Gastroesophageal sphincter (tissue), 4 donors: ENCODE results near the gene WNT7A. TPM values are rescaled to one million over a fixed set of nuclear protein-coding genes. Genes with fewer than 3 reads are reported as not detected.

Experiments used
- ATAC-seq: fragments of 150-250 bp; one replicate; pipeline ENCODE4 v1.9.1; 2016; ENCODE audit warnings: mild to moderate bottlenecking, moderate library complexity
- H3K27ac ChIP-seq, 4 donors: fragments of 200-600 bp; sonication (generic) in 3 of 4; 1 replicate in 3 of 4; 2 replicates in 1 of 4; pipeline ENCODE4 v1.5.1; 2016 to 2019
- H3K27me3 ChIP-seq: fragments of 200-600 bp; sonication (generic); one replicate; pipeline ENCODE4 v1.5.1; 2019
- H3K36me3 ChIP-seq, 2 donors: fragments of 200-600 bp; sonication (generic); one replicate each; pipeline ENCODE4 v1.5.1; 2019; ENCODE audit warnings: control low read depth in 1 of 2
- H3K4me1 ChIP-seq, 3 donors: fragments of 200-600 bp; sonication (generic); 1 replicate in 2 of 3; 2 replicates in 1 of 3; pipeline ENCODE4 v1.5.1; 2016 to 2019; ENCODE audit warnings: control low read depth in 2 of 3
- H3K4me3 ChIP-seq, 2 donors: fragments of 200-600 bp; sonication (generic); one replicate each; pipeline ENCODE4 v1.5.1; 2019; ENCODE audit warnings: mild to moderate bottlenecking in 1 of 2, moderate library complexity in 1 of 2
- H3K9me3 ChIP-seq, 3 donors: fragments of 200-600 bp; sonication (generic); one replicate each; pipeline ENCODE4 v1.5.1; 2017 to 2019; ENCODE audit warnings: control low read depth in 2 of 3
- EP300 ChIP-seq: sonication (generic); formaldehyde crosslinking; IDR thresholded peaks from one replicate; pipeline ENCODE4 v1.6.1; 2017; ENCODE audit warnings: antibody characterized with exemption, mild to moderate bottlenecking
- POLR2A ChIP-seq, 2 donors: fragments of 450-650 bp; IDR thresholded peaks; one replicate each; pipeline ENCODE4 v1.6.1; 2017; ENCODE audit warnings: antibody characterized with exemption in 2 of 2, mild to moderate bottlenecking in 2 of 2, moderate library complexity in 1 of 2
- POLR2AphosphoS5 ChIP-seq: sonication (generic); formaldehyde crosslinking; IDR thresholded peaks from one replicate; pipeline ENCODE4 v1.6.1; 2017; ENCODE audit warnings: antibody characterized with exemption
- whole genome bisulfite sequencing, 2 donors: methylation state at CpG; one replicate each; pipeline ENCODE4 v1.1.5; 2018; ENCODE audit warnings: low coverage in 1 of 2; 5-methylcytosine and 5-hydroxymethylcytosine counted together
- total RNA-seq, 4 donors: library from RNA; depleted of rRNA; stranded (reverse); fragments of >200 nt; gene quantifications; one replicate each; pipeline ENCODE4 v1.1.0, GENCODE V29; 2016
- TF ChIP-seq, protein P1 (sequence below), 4 experiments: fragments of 200-600 bp in 2 of 4; fragments of 450-650 bp in 2 of 4; sonication (generic) in 1 of 4; IDR thresholded peaks; one replicate each; pipeline ENCODE4 v1.5.1; 2017 to 2019; ENCODE audit warnings: antibody characterized with exemption in 4 of 4, mild to moderate bottlenecking in 2 of 4, moderate library complexity in 2 of 4

The WNT7A gene
- total RNA-seq, 4 donors from 2014 or later = 0.13 to 0.77 TPM; not detected in 2

DNA sequence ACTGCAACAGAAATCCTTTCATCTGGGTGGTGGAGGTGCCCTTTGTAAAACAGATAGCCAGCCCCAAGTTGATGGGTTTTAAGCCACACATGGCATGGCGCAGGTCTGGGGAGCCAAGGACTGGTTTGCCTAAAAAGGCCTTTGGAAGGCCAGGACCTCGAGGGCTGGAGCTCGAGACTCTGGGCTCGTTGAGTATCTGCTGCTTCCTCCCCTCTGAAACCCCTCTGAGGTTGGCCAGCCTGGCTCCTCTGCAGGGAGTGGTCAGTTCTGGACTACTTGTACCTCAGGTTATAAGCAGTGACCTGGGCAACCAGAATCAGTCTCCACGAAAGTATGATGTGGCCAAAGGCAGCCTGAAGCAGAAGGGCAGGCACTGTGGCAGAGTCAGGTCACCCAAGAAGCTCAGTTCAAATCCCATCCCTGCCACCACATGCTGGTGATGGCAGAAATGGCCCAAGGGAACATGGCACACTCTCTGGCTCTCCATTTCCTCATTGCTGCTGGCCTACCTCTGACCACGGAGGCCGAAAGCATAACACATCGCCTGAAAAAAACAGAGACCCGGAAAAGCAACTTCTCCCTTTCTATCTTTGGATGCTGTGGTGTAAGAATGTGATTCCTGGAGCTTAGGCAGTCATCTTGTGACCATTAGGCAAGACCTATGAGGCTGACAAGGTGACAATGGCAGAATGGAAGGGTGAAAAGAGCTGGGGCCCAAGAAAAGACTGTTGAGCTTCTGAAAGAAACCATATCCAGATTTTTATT lies 51.2 kb downstream of the WNT7A start:
- peaks cover 20% of the 10 kb centered on the region for H3K27me3 ChIP-seq
- H3K9me3 ChIP-seq = no peaks in the 10 kb centered on the region
- H3K4me3 ChIP-seq = no peak overlapping the region
- TF ChIP-seq POLR2A (IDR thresholded peaks at IDR 0.05) (no peak), POLR2AphosphoS5 (no peak), EP300 (no peak)
- TF ChIP-seq, protein P1, sequence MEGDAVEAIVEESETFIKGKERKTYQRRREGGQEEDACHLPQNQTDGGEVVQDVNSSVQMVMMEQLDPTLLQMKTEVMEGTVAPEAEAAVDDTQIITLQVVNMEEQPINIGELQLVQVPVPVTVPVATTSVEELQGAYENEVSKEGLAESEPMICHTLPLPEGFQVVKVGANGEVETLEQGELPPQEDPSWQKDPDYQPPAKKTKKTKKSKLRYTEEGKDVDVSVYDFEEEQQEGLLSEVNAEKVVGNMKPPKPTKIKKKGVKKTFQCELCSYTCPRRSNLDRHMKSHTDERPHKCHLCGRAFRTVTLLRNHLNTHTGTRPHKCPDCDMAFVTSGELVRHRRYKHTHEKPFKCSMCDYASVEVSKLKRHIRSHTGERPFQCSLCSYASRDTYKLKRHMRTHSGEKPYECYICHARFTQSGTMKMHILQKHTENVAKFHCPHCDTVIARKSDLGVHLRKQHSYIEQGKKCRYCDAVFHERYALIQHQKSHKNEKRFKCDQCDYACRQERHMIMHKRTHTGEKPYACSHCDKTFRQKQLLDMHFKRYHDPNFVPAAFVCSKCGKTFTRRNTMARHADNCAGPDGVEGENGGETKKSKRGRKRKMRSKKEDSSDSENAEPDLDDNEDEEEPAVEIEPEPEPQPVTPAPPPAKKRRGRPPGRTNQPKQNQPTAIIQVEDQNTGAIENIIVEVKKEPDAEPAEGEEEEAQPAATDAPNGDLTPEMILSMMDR (IDR thresholded peaks at IDR 0.05) = no peak
- no peak overlapping the region for H3K27ac ChIP-seq
- no peaks in the 10 kb centered on the region for H3K36me3 ChIP-seq
- ATAC-seq = no peak
- WGBS, 2 donors = 86% methylated on average over 4 of the region's 9 CpGs; no CpG with 5 or more reads in 1 of the 2 donors
- no peaks in the 10 kb centered on the region for H3K4me1 ChIP-seq

DNA sequence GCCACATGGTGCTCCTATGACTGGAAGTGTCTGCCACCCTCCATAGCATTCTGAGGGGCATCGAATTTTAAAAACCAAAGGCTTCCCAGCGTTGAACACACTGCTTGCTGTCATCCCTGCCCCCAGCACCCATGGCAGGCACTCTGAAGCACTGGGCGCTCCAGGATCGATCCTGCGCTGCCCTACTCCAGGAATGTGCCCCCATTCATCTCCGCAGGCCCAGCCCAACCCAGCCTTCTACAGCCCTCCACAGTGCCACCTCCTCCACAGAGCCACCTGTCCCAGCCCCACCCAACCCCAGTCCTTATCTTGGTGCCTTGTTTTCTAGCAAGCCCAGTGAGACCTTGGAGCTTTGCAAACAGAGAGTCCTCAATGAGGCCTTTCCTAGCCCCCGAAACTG lies 52.2 kb downstream of the WNT7A start:
- Histone ChIP-seq H3K9me3 (no peaks in the 10 kb centered on the region), H3K27ac (no peak overlapping the region), H3K4me1 (no peaks in the 10 kb centered on the region), H3K36me3 (no peaks in the 10 kb centered on the region), H3K27me3 (peaks cover 10% of the 10 kb centered on the region), H3K4me3 (no peak overlapping the region)
- WGBS, 2 donors = 94 to 100% methylated on average over 1 to 4 of the region's 7 CpGs
- no peak for ATAC-seq
- TF ChIP-seq EP300 = no peak
- TF ChIP-seq POLR2A (IDR thresholded peaks at IDR 0.05) = no peak
- TF ChIP-seq POLR2AphosphoS5 = no peak
- TF ChIP-seq, protein P1 (IDR thresholded peaks at IDR 0.05) = no peak

GRCh38 chr3:13827256-13827655 lies 52.6 kb downstream of the WNT7A start:
- no peaks in the 10 kb centered on the region for H3K9me3 ChIP-seq
- no peak overlapping the region for H3K4me3 ChIP-seq
- TF ChIP-seq POLR2A (IDR thresholded peaks at IDR 0.05) (no peak), EP300 (no peak), POLR2AphosphoS5 (no peak)
- TF ChIP-seq, protein P1 (IDR thresholded peaks at IDR 0.05) = no peak
- peaks cover 8% of the 10 kb centered on the region for H3K27me3 ChIP-seq
- no peak for ATAC-seq
- WGBS, 2 donors = 40 to 58% methylated on average over 1 to 3 of the region's 3 CpGs
- H3K4me1 ChIP-seq = no peaks in the 10 kb centered on the region
- H3K27ac ChIP-seq = no peak overlapping the region
- H3K36me3 ChIP-seq = no peaks in the 10 kb centered on the region

GRCh38 chr3:13826672-13827071 lies 53.2 kb downstream of the WNT7A start:
- H3K36me3 ChIP-seq = no peaks in the 10 kb centered on the region
- H3K4me3 ChIP-seq = no peak overlapping the region
- H3K4me1 ChIP-seq = no peaks in the 10 kb centered on the region
- H3K27ac ChIP-seq = no peak overlapping the region
- ATAC-seq = no peak
- TF ChIP-seq POLR2A (IDR thresholded peaks at IDR 0.05) = no peak
- TF ChIP-seq, protein P1 (IDR thresholded peaks at IDR 0.05) = no peak
- no peak for TF ChIP-seq POLR2AphosphoS5
- peaks cover 0 to 4% (median 0%) of the 10 kb centered on the region in 3 donors for H3K9me3 ChIP-seq
- peaks cover 8% of the 10 kb centered on the region for H3K27me3 ChIP-seq

DNA sequence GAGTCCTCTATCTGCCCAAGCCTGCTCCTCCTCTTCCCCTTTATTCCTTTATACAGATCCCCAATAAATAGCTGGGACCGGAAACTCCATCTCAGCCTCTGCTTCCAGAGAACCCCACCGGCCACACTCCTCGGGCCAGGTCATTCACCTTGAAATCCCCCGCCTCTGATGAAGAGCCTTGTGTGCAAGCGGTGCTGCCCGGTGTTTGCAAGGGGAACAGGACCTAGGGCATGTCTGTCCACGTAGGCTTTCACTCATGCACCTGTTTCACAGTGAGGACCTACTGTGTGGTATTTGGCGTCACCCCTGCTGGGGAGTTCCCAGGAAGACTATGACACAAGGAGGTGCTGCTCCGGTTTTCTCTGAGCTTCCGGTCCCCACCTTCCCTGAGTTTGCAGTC lies 54.0 kb downstream of the WNT7A start:
- ATAC-seq = no peak
- H3K27ac ChIP-seq = no peak overlapping the region
- 80 to 83% methylated on average over 3 to 6 of the region's 10 CpGs for WGBS, 2 donors

More for the DNA sequence above, 54.0 kb downstream of the WNT7A start:
- TF ChIP-seq EP300 (no peak), POLR2A (IDR thresholded peaks at IDR 0.05) (no peak), POLR2AphosphoS5 (no peak)
- TF ChIP-seq, protein P1 (IDR thresholded peaks at IDR 0.05) = no peak
- no peaks in the 10 kb centered on the region for H3K36me3 ChIP-seq
- peaks cover 4% of the 10 kb centered on the region for H3K27me3 ChIP-seq
- H3K4me3 ChIP-seq = no peak overlapping the region
- H3K4me1 ChIP-seq = no peaks in the 10 kb centered on the region
- H3K9me3 ChIP-seq = peaks cover 0 to 6% (median 0%) of the 10 kb centered on the region in 3 donors
